Left forelimb (tissue), 1 donor: ENCODE results near the gene ECT2.
"Not testable (repeated sequence)": the region's sequence is repeated elsewhere in the genome, so short reads cannot be mapped to it uniquely, and the experiment has no call there.

Source experiments
- DNase-seq: peaks from one replicate; pipeline ENCODE4 v3.0.0-alpha.2; 2018; ENCODE audit warnings: low spot score

The ECT2 gene

DNA sequence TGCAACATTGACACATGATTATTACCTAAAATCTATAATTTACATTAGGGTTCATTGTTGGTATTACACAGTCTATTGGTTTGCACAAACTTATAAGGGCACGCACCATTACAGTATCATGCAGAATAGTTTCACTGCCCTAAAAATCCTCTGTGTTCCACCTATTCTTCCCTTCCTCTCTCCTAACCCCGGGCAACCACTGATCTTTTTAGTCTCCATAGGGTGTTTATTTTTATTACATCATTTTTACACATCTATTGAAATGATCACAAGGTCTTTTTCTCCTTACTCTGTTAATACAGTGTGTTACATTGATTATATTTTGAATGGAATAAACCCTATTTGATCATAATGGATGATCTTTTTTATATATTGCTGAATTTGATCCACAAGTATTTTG is 15.5 kb upstream of the ECT2 start:
- DNase-seq: no peak

DNA sequence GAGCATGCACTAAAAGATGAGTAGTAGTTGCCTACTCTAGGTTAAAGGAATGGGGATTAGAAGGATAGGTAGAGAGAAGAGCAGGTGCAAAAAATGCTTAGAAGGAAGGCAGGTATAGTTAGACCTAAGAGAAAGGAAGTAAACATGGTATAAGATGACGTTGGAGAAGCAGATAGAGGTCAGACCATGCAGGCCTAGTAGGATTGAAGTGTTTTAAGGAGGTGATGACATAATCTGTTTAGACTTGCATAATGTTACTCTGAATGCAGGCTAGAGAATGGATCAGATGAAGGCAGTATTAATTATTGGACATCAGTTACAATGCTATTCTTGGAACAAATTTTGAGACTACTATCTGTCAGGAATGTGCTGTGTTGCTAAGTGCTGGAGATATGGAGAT is 11.1 kb upstream of the ECT2 start:
- DNase-seq: no peak

DNA sequence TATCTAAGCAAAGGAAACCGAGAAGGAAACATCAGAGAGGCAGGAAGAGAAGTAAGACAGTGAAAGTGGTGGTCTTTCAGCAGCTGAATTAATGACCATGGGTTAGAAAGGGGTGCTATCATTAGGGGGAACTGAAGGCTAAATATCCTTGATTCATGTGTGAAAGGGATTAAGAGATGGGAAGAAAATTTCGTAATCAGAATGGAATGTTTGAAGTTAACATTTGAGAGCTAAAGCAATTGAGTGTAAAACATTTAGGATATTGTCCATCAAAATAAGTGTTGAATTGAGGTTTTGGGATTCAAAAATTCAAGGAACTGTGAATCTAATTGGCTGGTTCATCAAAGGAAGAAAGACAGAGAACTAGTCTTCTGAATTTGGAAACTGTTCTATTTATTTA is 4.1 kb upstream of the ECT2 start:
- no peak for DNase-seq

DNA sequence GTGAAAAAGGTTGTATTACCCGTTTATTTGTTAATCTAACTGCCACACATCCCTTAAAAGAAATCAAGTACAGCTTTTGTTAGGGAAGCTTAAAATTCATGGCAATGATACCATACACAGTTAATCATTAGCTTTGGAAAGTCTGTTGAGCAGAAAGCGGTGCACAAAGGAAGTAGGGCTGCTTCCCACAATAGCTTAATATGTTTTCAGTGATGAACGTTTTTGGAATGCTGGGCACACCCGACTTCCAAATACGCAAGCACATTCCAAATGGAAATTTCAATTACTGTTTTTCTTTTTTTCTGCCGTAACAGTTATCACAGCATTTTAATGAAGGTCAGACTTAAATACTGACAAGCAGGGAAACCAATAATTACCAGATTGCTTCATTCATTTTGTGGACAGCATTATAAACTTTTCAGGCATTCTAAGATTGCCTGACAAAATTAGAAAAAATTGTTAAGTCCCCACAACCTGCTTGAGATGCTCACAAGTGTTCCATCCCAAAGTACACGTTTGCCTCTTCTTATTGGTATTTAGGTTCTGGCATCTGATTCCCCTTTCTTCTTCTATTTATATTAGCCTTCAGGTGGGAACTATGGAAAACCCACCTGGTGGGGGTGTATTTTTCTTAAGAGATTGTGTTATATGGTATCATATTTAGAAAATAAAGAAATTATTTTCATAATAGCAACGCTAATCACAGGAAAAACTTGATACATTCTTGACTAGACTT is 1.1 kb upstream of the ECT2 start:
- no peak for DNase-seq

DNA sequence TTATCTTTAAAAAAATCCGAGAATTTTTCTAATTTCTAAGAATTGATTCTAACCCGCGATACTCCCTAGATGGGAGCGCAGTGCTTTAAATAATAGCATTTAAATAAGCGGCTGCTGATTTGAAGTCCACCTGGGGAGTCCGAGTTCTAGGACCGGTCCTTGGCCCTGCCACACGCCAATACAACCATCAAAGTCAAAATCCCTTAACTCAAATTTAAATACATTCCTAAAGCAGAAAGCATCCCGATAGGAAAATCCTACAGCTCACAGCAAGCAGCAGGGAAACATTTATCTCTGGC is 508 bp upstream of the ECT2 start:
- DNase-seq: no peak

DNA sequence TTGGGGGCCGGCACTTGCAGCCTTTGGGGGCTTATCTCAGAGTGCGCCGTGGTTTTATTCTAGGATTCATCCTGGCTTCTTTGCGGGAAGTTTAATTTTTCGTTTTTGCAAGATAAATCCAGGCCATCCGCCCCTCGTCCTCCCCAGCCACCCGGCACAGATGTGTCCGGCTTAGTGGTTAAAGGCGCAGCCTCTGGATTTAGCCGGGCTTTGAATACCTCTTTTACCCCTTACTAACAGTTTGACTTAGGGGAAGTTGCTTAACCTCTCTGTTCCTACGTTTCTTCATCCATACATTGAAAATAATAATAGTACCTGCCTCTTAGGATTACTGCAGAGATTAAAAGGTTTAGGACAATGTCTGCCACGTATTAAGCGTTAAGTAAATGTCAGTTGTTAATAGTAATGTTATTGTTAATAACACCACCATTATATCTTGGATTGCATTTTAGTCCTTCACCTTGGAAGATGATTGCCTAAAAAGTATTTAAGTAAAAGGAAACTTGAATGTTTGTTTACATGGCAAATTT is 714 bp downstream of the ECT2 start:
- DNase-seq: no peak

DNA sequence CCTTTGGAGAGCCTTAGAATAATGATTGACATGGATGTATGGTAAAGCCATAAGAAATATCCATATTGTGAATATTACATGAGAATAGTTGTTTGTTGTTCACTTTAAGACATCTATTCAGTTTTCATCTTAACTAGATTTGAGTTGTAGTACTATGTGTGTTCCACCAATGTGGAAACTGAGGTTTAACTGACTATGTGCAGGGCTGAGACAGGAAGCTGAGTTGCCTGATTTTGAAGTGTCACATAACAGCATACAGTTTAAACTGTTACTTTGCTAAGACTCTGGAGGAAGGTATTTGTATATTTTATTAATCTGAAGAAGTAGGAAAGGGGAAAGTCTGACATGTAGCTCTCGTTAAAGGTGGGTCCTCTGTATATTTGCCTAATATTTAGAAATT is 2.1 kb downstream of the ECT2 start:
- DNase-seq: no peak

DNA sequence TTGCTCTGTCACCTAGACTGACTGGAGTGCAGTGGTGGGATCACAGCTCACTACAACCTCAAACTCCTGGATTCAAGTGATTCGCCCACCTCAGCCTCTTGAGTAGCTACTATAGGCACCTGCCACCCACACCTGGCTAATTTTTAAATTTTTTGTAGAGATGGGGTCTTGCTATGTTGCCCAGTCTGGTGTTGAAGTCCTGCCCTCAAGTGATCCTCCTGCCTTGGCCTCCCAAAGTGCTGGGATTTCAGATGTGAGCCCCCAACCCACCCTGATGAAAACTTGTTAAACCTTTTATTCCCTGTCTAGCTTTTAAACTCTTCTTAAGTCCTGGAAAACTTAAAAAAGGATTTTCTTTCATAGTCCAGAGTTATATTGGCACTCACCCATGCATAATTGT is 2.6 kb downstream of the ECT2 start:
- DNase-seq: no peak

DNA sequence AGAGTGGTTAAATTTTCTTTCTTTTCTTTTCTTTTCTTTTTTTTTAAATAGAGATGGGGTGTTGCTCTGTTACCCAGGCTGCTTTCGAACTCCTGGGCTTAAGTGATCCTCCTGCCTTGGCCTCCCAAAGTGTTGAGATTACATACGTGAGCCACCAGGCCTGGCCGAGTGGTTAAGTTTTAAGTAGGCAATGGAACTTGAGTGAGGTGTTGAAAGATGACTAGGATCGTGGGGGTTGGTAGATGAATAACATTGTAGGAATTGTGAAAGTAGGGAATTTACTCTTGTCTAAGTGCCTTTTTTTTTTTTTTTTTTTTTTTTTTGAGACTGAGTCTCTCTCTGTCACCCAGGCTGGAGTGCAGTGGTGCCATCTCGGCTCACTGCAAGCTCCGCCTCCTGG is 9.9 kb downstream of the ECT2 start:
- not testable (repeated sequence) for DNase-seq

DNA sequence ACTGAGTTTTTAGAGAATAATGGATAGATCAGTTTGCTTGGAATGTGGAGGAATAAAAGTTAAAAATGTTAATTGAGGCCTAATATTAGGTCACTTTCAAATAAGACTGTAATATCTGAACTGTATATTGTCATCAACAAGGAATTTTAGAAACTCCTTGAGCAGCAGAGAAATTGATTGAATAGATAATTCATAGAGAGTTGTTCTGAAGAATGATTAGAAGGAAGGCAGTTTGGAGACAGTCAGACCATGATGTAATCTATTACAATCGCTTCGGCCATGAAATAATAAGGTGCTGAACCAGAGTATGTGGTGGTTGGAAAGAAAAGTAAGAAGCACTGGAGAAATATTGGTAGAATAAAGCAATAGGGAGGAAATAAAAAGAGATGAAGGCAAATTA is 15.7 kb downstream of the ECT2 start:
- no peak for DNase-seq

DNA sequence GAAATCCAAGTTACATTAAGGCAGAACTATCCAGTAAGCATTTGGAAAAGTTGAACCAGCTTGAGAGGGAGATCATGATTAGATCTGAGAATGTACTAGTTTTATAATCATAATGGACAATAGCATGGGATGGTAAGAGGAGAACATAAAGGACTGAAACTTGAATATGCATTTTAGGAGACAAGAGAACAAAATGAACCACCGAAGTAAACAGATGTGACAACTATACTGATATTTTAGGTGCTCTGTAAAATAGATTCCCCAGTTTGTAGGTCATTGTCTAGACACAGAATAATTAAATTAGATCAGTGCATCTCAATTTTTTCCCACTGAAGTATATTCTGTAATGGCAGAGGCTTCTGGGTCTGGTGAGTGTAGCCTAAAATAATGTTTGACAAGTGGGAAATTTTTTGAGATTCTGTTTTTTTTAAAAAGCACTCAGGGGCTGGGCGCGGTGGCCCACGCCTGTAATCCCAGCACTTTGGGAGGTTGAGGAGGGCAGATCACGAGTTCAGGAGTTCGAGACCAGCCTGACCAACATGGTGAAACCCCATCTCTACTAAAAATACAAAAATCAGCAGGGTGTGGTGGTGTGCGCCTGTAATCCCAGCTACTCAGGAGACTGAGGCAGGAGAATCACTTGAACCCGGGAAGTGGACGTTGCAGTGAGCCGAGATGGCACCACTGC is 16.3 kb downstream of the ECT2 start:
- DNase-seq: no peak

DNA sequence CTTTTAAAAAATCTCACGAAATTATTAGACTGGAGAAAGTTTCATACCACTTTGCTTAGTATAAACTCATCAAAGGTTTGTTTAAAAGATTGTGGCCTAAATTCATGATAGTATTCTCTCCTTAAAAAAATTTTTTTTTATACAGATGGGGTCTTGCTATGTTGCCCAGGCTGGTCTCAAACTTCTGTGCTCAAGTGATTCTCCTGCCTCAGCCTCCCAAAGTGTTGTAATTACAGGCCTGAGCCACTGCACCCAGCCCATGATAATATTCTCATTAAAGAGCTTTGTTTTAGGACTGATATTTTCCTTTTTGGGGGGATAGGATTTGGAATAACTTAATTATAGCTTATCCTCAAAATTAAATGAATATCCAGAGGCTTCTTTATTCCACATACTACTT is 19.9 kb downstream of the ECT2 start:
- DNase-seq: no peak

DNA sequence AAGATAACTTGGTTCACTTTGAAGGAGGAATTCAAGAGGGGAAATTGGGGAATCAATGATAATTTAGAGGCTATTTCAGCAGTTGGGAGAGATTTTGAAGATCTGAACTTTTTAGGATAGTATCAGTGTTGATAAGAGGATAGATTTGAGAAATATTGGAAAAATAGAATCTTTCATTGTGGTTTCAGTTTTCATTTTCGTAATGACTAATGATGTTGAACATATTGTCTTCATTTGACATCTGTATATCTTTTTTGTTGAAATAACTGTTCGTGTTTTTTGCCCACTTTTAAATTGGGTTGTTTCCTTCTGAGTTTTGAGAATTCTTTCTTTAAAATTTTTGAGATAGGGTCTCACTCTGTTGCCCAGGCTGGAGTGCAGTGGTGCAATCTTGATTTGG is 21.1 kb downstream of the ECT2 start:
- DNase-seq: no peak

DNA sequence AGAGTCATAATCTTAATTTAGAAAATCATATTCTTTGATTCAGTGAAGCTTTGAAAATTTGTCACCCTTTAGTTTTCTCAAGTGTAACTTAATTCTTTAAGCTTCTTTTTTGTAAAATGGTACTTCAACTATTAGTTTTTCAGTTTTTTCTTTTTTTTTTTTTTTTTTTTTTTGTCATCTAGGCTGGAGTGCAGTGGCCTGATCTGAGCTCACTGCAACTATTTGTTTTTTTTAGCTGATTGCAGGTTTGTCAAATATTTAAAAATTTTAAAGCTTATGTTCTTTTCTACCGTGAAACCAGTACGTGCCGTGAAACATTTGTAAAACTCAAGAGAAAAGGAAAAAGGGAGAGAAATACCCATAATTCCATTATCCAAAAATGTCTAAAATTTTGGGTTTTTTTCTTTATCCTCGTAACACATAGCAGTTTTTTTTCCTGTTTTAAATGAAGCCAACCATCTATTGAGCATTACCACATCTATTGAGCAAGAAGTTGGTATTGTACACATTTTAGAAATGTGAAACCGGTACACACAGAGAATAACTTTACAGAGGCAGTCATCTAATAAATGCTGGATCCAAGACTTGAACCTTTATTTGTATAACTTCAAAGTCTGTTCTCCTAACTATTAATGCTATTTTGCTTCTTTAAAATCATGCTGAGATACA is 25.7 kb downstream of the ECT2 start:
- DNase-seq: no peak

DNA sequence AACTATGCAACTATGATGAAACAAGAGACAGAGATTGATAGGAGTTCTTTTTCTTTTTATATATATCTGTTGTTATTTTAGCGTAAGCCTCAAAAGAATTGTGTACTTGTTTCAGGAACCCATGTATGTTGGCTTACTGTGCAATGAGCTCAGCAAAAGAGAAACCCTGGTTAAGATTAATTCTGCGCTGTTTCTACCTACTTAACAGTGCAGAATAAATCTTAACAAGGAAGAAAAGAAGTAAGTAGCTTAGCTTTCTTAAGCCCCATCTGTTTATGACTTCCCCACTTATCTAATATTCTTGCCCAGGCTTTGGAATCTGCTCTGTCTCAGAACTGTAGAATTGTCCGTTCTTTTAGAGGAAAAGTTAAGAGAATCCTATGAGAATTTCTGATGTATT is 27.4 kb downstream of the ECT2 start:
- DNase-seq: no peak

DNA sequence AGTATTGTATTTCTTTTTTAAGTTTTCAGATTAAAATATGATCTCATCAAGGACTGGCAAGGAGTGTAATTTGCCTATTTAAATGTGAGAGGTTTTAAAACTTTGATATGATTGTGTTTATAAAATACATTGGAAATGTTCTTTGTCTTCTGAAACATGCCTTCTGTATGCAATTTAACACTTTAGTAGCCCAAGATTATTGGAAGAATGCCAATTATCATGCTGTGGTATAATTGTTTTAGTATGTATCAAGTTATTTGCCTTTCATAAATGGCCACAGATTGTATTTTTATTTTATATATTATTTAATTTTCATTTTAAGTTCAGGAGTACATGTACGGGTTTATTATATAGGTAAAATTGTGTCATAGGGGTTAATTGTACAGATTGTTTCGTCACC is 31.7 kb downstream of the ECT2 start:
- no peak for DNase-seq

DNA sequence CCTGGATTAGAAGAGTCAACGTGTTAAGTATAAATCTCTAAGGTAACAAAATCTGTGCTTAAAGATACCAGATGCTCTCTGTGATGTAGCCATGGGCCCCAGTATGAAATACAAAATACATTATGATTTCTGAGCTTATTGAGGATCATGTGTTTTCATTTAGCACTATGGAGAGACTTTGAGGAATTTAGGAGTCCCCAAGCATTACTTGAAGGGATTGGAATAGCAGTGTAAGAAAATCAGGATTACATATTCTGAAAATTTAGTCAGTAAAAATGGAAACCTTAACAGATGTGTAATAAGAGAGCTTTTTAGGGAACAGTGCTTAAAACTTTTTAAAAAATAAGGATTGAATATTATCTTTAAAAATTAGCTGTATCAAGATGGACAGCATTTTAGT is 35.5 kb downstream of the ECT2 start:
- DNase-seq: no peak

DNA sequence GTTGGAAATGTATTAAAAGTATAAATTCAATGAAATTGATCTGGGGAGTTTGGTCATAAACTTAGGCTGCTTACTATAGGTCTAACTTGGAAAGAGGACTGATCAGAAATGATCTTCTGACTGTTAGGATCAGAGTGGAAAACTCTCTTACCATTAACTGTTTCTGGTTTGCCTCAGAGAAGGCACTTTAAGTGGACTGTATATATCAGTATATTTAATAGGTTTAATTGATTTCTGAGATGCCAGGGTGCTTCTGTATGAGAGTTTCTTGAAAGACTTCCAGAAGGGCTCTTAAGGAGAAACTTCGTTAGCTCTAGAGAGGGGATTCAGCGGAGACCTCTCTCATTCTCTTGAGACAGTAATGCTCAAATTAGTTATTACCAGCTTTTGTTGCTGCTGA is 36.5 kb downstream of the ECT2 start:
- DNase-seq: no peak

DNA sequence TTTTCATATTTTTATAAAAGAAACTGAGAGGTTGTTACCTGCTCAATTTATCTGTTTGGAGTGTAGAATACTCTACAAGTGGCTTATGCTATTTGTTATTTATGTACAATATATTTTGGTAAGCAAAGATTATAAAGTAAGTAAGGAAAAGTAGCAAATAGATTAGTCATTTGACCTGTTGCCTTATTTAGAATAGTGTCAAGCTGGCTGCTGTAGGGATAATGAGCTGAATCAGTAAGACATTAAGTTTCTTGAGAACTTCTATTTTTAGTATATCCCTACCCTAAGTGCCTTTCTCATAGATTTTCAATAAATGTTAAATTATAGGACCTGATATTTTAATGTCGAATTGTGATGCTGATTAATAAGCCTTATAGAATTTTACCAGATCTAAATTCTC is 37.2 kb downstream of the ECT2 start:
- DNase-seq: no peak

DNA sequence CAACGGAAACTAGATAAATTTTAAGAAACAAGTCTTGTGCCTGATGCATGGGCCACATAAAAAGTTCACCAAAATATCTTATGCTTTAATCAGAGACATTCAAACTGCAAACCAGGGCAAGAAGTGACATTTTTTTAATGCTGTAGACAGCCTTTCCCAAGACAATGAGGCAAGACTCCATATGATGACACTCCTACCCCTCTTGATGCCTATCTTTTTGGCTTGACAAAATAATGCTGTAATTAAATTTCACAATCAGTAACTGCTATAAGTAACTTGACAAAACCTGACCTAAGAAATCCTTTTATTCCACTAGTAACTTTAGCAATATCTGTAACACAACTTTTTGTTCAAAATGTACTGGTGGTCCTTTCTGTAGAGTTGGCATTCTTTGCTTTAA is 48.7 kb downstream of the ECT2 start:
- DNase-seq: no peak

DNA sequence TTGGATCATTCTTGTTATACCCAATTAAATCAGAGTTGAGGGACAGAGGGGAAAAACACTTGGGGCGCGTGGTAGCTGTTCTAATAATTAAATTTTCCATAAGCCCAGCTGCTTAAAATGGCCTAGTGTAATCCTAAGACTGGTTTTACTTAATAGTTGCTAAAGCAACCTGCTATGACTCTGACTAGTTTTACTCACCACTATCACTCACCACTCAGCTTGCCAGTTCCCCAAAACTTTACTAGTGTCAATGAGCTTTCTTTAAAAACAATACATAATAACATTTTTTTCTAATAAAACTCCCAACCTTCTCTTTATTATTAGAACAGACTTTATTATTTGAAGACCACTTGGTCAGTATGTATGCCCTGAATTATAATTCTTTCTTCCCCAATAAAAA is 49.6 kb downstream of the ECT2 start:
- DNase-seq: no peak

DNA sequence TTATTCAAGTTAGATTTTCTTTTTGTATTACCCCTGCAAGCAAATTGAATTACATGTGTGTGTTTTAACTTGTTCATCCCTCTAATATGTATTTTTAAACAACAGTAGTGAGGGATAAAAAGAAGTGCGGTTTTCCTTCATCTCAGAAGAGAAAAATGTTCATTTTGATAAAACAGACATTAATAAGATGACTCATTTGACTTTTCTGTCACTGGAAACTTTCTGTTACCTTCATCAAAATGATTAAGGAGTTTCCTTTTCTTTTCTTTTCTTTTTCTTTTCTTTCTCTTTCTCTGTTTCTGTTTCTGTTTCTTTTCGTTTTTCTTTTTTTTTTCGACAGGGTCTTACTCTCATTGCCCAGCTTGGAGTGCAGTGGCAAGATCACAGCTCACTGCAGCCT is 53.0 kb downstream of the ECT2 start:
- no peak for DNase-seq

DNA sequence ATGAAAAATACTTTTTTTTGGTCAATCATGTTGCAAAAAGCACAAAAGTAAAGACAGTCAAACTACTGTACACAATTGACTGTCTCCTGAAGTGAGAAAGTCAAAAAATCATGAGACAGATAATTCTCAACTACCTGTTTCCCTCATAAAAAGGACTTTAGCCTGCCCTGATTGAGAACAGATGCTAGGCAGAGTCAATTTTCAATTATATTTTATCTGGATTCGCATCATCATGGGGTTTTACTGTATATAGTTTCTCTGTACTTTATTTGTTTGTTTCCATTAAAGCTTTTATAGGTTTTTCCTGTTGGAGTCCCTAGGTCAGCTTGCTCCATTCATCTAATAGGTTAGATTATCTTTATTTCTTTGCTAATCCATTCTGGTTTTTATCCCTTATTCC is 53.8 kb downstream of the ECT2 start:
- no peak for DNase-seq
